ENCODE data around the gene ATXN7. TPM values are rescaled to one million over a fixed set of nuclear protein-coding genes. Genes with fewer than 3 reads are reported as not detected.

The ATXN7 gene
- total and polyA plus RNA-seq, 2 of the 13 experiments (the other 11 are each of a cell fraction or from before 2014, with no cell fraction given) = 13.8 to 20.0 TPM

DNA sequence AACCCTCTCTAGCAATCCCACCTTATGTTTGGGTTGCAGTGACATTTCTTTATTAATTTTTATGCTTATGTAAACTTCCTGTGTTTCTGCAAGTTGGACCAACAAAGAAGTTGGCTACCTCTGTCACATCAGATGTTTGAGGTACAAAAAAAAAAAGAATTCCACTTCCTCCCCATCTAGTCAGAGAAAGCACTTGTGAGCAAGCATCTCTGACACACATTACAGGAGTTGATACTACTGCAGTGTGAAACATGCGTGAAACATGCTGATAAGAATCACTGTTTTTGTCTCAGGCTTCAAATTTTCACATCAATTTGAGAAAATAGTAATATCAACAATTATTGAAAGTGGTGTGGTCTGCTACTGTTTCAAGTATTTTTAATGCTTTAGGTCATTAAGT is 47.2 kb downstream of the ATXN7 start (continued):
- TF ChIP-seq, protein P1, sequence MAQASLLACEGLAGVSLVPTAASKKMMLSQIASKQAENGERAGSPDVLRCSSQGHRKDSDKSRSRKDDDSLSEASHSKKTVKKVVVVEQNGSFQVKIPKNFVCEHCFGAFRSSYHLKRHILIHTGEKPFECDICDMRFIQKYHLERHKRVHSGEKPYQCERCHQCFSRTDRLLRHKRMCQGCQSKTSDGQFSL (CRISPR knock-in tag; IDR thresholded peaks at IDR 0.05) = no peak

DNA sequence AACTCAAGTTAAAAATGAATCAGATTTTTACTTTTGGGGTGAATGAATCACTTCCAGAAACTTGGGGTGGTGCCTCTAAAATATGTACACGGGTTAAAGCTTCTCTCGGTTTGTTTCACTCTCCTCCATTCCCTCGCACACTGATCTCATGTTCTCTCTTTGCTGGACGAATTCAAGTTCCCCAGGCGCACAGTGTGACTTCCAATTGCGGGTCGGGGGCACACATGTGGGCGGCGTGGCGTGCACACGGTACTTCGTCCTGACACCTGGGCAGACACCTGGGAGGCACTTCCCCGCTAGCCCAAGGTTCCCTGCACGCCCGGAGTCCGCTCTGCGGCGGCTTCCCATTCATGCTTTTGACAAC is 47.8 kb downstream of the ATXN7 start:
- Histone ChIP-seq H3K27me3 (ENCODE audit: control insufficient read depth in 1 of 2, insufficient read depth in 2 of 2, low read length in 2 of 2) (no peaks in the 10 kb centered on the region), H3K9me3 (ENCODE audit: low read length) (no peaks in the 10 kb centered on the region), H2AFZ (ENCODE audit: low read length) (no peak overlapping the region), H3K27ac (ENCODE audit: extremely low read length, insufficient read depth, low read length) (peak overlapping the region; percentile 98), H3K4me2 (ENCODE audit: low read depth, low read length) (peak overlapping the region; percentile 83), H4K20me1 (ENCODE audit: insufficient read depth, low read length) (no peaks in the 10 kb centered on the region), H3K4me3 (replicated peaks in 1 of 3; ENCODE audit: insufficient read depth in 1 of 3, low read depth in 2 of 3, low read length in 3 of 3) (peak overlapping the region; percentile 61 to 79 (median 61)), H3K4me1 (ENCODE audit: insufficient read depth, low read length) (peaks cover 36% of the 10 kb centered on the region), H3K36me3 (replicated peaks in 1 of 2; ENCODE audit: control insufficient read depth in 1 of 2, insufficient read depth in 2 of 2, low read length in 2 of 2) (peaks cover 2 to 4% of the 10 kb centered on the region in 2 experiments; a peak in 3 of 5 replicates), H3K79me2 (ENCODE audit: insufficient read depth, low read length) (peaks cover 26% of the 10 kb centered on the region), H3K9ac (ENCODE audit: insufficient read depth, low read depth, low read length) (peak overlapping the region; percentile 94)
- in situ Hi-C loops (cut with HindIII; ENCODE audit: extremely low pct_ligation_motif_present, low pct_unique_long_range_greater_than_20kb) = loop anchor here (5.0 to 10.0 kb wide), 2 partner anchors 47 to 81 kb away; partner anchors contain the start of genes ATXN7 and THOC7
- no peak for DNase-seq (ENCODE audit: low spot score)
- BruUV-seq (replicated peaks) = no TSS peak
- ATAC-seq = no peak
- FAIRE-seq = no peak
- ChIA-PET CTCF (ENCODE audit: low intra/inter-chr PET ratio, low total read pairs) (no interaction called here), POLR2A (interaction anchor here (1.1 to 2.0 kb wide), 9 partner anchors 16 to 65 kb away, joined by 3 to 11 read pairs (median 5); partner anchors contain the start of genes ATXN7 and THOC7)
- intact Hi-C loops (cut with micrococcal nuclease; ENCODE audit: unreplicated experiment) = loop anchor here (2.0 to 5.0 kb wide), 2 partner anchors 47 to 51 kb away; no protein-coding TSS in a partner anchor
- 2% methylated on average over 13 of the region's 18 CpGs for WGBS (ENCODE audit: low lambda C conversion rate)
- peak; percentile 35 for TF ChIP-seq ZNF781 (CRISPR knock-in tag; IDR thresholded peaks at IDR 0.05; ENCODE audit: borderline replicate concordance, not compliant biosample characterization)
- TF ChIP-seq, protein P2, sequence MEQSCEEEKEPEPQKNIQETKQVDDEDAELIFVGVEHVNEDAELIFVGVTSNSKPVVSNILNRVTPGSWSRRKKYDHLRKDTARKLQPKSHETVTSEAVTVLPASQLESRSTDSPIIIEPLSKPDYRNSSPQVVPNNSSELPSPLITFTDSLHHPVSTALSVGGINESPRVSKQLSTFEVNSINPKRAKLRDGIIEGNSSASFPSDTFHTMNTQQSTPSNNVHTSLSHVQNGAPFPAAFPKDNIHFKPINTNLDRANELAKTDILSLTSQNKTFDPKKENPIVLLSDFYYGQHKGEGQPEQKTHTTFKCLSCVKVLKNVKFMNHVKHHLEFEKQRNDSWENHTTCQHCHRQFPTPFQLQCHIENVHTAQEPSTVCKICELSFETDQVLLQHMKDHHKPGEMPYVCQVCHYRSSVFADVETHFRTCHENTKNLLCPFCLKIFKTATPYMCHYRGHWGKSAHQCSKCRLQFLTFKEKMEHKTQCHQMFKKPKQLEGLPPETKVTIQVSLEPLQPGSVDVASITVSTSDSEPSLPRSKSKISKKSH (CRISPR knock-in tag; IDR thresholded peaks at IDR 0.05; ENCODE audit: borderline replicate concordance) = 0 out of 2 replicates have a peak, but pooled peaks have one; percentile 35
- TF ChIP-seq IRF2 (CRISPR knock-in tag; IDR thresholded peaks at IDR 0.05) = 0 out of 2 replicates have a peak, but pooled peaks have one; percentile 12
- TF ChIP-seq ZC3H13 (CRISPR knock-in tag; IDR thresholded peaks at IDR 0.05) = peak; percentile 61; the same call in 1 of the 2 replicates
- TF ChIP-seq NRL (CRISPR knock-in tag; IDR thresholded peaks at IDR 0.05; ENCODE audit: borderline replicate concordance) = 0 out of 2 replicates have a peak, but pooled peaks have one; percentile 58
- 0 out of 2 replicates have a peak, but pooled peaks have one; percentile 43 for TF ChIP-seq MTF1 (CRISPR knock-in tag; IDR thresholded peaks at IDR 0.05)
- 0 out of 2 replicates have a peak, but pooled peaks have one; percentile 29 for TF ChIP-seq KDM5A (IDR thresholded peaks at IDR 0.05; ENCODE audit: borderline replicate concordance, low read length)
- TF ChIP-seq ZNF232 (CRISPR knock-in tag; IDR thresholded peaks at IDR 0.05; ENCODE audit: borderline replicate concordance) = 0 out of 2 replicates have a peak, but pooled peaks have one; percentile 17
- TF ChIP-seq NCOA2 (CRISPR knock-in tag; IDR thresholded peaks at IDR 0.05) = 0 out of 2 replicates have a peak, but pooled peaks have one; percentile 22
- peak; percentile 80 for TF ChIP-seq ZKSCAN1 (IDR thresholded peaks at IDR 0.05; ENCODE audit: low read length)
- TF ChIP-seq MXI1 (IDR thresholded peaks at IDR 0.05; ENCODE audit: borderline replicate concordance, low read depth, low read length) = 0 out of 3 replicates have a peak, but pooled peaks have one; percentile 61
- no peak for TF ChIP-seq NFE2L1 (CRISPR knock-in tag; IDR thresholded peaks at IDR 0.05; ENCODE audit: borderline replicate concordance)
- TF ChIP-seq KDM6A (CRISPR knock-in tag; IDR thresholded peaks at IDR 0.05; ENCODE audit: low read depth) = no peak
- TF ChIP-seq NFKB2 (CRISPR knock-in tag; IDR thresholded peaks at IDR 0.05; ENCODE audit: borderline replicate concordance) = 0 out of 2 replicates have a peak, but pooled peaks have one; percentile 53
- TF ChIP-seq NFE2 (CRISPR knock-in tag; IDR thresholded peaks at IDR 0.05) = no peak
- 0 out of 2 replicates have a peak, but pooled peaks have one; percentile 26 for TF ChIP-seq TGIF2 (CRISPR knock-in tag; IDR thresholded peaks at IDR 0.05)
- TF ChIP-seq, protein P3, sequence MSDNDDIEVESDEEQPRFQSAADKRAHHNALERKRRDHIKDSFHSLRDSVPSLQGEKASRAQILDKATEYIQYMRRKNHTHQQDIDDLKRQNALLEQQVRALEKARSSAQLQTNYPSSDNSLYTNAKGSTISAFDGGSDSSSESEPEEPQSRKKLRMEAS (IDR thresholded peaks at IDR 0.05) = peak; percentile 70; the same call in 1 of the 2 replicates
- TF ChIP-seq KLF11 (CRISPR knock-in tag; IDR thresholded peaks at IDR 0.05) = no peak; the same call in 1 of the 2 replicates
- 0 out of 2 replicates have a peak, but pooled peaks have one; percentile 10 for TF ChIP-seq SNAI1 (CRISPR knock-in tag; IDR thresholded peaks at IDR 0.05; ENCODE audit: borderline replicate concordance)
- TF ChIP-seq, protein P4, sequence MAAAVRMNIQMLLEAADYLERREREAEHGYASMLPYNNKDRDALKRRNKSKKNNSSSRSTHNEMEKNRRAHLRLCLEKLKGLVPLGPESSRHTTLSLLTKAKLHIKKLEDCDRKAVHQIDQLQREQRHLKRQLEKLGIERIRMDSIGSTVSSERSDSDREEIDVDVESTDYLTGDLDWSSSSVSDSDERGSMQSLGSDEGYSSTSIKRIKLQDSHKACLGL (CRISPR knock-in tag; IDR thresholded peaks at IDR 0.05) = 0 out of 2 replicates have a peak, but pooled peaks have one; percentile 27
- 0 out of 2 replicates have a peak, but pooled peaks have one; percentile 33 for TF ChIP-seq ZNF205 (CRISPR knock-in tag; IDR thresholded peaks at IDR 0.05)

Data from HepG2 (cell line).